Amygdala (tissue), 56 donors: ENCODE measurements around the gene CXXC4.

Experiments
- DNase-seq, 56 donors: peaks; one replicate each; lab custom pipeline; 2025; lab: John Stamatoyannopoulos, UW

CXXC4 gene

DNA sequence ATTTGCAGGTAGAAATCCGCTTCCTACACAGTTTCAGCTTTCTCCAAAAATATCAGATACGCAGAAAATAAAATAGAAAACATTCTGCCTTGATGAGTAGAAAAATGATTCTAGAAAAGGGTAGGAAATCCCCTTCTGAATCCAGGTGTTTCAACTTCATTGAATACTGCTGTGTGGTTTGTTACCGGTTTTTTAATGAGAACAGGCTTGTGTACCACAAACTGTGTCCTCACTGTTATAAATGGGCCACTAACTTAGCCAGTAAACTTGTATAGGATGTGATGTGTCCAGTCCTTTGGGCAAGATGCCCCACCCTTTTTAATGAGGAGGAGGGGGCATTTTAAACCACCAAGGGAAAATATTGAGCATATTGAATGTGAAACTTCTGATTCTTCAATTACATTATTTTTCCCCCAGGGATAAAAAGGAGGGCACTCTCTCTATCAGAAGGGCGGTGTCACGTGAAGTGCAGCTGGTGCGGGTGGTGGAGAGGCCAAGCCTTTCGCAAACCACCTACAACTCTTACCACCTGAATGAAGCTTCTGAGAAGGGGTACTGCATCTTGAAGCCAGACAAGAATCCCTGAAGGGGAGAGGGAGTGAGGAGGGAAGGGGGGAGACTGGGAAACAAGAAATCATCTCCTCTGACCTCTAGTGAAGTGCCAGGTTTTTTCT, 4.5 kb downstream of the CXXC4 start:
- peak in 27 of 56 donors; percentile 1 to 74 (median 42) for DNase-seq

DNA sequence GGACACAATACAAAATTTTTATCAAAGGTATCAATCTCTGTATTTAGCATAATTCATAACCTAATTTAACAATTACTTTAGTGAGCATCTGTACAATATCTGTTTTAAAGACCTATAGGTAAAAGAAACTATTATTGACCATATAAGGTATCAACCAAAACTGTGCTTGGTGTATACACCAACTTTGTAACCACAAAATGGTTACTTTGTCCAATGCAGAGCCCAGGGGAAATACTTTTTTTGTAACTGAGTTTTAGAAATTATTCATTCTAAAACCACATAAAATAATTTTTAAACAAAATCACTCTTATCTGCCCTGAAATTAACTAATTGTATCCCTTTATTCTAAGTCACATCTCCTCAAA, 5.0 kb downstream of the CXXC4 start:
- no peak for DNase-seq

DNA sequence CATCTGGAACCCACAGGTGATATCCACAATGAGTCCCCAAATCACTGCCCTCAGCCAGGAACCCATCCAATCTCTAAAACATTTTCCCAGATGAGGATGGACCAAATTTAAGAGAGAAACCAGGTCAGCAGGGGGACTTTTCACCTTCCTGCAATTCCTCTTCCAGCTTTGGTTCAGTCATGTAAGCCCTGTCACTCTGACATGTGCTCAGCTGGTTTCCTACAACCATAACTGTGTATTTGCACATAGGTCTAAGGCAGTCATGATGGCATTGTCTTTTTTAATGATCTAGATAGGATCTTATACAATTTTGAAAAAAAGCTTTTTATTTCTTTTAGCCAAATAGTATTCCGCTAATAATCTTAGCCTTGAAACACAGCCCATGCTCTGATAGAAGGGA, 6.5 kb downstream of the CXXC4 start:
- DNase-seq: no peak

DNA sequence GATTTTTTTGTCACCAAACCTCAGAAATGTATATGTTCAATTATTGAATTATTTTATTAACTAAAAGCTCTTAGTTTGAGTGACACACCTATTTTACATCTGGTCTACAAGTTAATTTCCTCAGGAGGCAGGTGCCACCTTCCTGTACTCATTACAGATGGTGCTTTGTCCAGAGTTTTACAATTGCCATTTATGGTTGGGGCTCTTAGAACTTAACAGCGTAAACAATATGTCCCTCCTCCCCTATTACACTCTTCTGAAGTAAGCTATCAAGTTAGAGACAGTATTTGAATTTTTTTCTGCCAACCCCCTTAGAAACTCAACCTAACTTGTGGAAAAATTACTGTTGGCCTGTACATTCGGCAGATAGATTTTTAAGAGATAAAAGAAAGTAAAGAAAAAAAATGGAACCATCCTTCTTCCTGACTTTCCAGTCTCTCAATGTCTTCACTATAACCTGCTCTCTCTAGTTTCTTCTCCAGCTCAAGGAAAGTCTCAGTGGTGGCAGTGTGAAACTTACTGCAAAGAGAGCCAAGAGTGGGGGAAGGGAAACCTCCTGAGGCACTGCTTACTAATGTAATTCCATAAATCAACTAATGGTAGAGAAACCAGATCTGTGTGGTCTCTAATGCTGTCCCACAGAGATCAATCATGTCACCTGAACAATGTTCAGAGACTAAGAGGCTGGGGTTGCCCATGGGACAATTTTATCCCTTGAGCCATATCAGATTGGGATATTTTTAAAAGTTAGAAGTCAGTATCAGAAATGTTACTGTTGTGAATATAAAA, 7.8 kb downstream of the CXXC4 start:
- DNase-seq: no peak

DNA sequence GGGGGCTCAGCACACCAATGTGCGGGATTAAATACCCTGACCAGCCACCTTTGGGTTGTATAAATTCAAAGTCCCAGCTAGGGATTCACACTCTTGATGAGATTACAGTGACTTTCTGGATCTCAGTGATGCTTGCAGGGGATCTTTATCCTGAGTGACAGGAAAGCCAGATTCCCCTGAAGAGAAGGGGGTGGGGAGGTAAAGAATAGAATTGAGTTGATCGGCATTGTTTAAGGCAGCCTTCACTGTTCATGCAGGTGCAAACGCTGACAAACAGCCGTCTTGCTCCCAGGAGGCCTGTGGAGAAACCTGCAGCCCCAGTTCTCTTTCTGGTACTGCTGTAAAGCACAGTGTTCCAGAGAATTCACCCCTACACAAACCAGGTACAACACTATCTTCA, 19.0 kb downstream of the CXXC4 start:
- DNase-seq: no peak

DNA sequence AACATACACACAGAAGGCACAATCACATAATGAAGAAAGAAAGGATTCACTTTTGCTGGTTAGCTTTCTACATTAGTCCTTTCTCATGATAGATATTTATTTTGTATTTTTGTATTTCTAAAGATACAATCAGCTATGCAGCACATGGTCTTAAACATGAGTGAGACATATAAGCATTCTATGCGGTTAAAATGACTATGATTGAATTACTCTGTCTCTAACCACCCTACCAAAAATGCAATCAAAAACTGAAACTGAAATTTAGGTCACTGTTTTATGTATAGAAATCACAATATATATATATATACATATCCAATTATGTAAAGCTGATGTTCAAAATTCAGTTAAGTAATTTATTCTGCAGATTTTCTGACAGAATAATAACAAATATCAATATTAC, 21.9 kb downstream of the CXXC4 start:
- no peak for DNase-seq

DNA sequence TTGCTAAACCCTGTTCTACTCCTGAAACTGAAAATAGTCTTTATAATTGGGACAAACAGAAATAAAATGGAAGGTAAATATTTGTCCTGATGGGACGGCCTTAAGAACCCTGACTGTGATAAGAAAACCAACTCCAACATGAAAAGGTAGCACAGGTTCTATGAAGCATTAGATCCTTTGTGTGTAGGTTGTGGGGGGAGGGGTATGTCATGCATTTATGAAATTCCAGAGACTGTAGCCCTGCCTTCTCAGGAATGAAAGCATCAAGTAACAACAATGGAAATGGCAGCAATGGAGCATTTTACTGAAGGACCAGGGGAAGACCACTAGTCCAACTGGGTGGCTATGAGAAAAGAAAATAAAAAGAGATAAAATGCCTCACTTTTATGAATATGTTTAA, 23.9 kb downstream of the CXXC4 start:
- no peak for DNase-seq

DNA sequence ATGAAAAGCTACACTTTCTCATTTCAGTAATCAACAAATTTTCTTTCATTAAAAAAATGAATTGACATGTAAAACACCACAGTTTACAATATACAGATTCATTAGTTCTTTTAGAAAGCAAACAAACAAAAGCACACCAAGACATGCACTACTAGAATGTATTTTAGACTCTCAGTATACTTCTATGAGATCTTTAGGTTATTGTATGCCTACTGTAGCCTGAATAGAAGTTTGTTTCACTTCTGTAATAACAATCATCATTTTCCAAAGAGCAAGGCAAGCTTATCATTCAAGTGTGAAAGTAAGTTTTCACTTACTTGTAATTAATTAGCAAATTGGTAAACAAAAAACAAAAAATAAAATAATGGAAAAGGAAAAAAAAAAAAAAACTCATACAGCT, 24.9 kb downstream of the CXXC4 start:
- DNase-seq: no peak

DNA sequence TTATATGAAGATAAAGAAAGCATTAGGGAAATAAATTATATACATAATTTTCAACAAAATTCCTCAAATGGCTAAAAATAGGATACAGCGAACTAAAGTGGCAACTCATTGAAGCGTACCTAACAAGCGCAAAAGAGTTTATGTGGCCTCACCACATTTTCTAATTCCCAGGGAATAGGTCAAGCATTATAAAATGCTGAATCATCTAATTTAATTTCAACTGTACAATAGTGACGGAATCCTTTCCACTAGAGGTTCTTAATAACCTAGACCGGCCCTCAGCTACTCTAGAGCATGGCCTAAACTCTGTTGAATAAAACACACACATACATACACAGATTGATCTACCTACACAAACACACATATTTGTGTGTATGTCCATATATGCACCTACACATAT, 29.1 kb downstream of the CXXC4 start:
- DNase-seq: no peak

DNA sequence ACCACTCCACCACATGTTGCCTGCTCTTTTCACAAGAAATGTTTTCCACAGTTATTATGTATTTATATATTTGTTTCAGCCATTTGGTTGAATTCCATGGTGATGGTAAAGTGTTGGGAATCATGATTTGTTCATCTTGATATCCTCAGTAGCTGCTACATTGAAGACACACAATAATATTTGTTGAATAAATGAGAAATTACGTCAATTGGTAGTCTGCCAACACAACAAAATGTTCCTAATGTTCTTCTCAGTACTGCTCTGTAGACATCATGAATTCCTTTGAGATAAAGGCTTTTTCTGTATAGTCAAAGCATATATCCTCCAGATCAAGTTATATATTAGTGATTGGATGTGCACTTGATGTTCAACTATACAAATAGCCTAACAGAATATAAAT, 29.5 kb downstream of the CXXC4 start:
- no peak for DNase-seq

DNA sequence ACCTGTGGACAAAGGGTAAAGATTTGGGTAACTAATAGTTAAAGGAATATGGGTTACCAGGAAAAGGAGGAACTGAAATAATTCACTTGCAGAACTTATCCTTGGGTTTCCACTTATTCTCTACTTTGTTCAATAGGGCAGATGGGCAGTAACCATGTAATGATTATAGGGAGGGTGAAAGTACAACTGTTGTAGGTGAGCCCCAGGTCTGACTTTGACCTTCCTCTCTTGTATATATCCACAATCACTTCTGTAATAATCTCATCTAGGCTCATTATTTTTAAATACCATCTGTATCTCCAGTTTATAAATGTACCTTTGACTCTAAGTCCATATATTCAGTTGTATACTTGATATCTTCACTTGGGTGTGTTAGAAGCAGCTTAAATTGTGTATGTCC, 32.1 kb downstream of the CXXC4 start:
- DNase-seq: no peak

DNA sequence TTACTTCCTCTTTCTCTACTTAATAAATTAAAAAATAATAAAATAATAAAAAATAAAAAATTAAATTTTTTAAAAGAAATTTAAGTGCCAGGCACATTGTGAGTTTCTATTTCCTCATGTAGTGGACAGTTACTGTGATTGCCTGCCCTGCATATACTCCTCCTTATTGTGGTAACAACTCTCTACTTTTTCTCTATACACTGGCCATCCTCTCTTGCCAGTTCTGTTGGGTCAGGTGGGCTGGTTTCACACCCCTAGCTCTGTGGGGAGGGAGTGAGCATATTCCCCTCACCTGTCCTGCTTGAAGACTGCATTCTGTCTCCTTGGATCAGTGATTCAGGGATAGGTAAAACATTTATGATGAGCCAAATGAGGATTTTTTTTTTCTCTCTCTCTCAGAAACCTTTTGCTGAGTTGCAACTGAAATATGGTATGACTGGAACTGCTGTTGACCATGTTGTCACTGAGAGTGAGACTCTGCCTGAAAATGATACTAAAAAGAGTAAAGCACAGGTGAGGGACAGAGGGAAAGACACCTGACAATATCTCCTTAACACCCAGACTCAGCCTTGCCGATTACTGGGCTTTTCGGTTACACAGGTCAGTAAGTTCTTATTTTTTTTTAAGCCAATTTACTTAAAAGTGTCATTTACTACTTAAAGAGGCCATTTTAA, 37.2 kb downstream of the CXXC4 start:
- no peak for DNase-seq

DNA sequence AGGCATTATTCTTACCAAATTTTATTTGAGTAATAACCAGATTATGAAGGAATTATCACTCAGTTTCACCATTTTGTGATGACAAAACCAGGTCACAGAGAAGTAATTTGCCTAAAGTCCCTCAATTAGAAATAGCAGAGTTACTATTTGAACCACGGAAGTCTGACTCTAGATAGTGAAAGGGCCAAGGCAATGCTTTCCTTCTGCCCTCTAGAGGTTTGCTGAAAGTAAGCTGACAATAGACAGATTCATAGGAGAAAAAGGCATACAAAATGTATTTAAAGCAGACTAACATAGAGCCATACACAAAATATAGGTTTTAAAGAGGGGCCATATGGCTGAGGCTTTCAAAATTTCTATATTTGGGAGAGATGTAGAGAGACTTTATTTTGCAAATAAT, 43.1 kb downstream of the CXXC4 start:
- peak in 2 of 56 donors; percentile 1 to 13 for DNase-seq

DNA sequence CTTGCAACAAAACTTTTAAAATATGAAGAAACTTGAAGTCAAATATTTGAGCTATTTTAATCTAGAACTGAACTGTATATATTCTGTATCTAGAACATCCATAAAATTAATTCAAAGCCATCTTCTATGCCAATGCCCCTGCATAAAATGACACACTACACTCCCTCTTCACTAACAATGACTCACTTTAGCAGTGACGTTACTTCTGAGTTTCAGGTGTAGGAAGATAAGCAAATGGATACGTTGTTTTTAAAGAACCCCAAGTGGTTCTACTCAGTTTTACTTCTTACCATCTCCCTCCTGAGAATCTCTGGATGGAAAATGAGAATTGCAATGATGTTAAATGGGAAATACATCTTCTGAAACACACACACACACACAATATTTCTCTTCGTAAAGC, 45.2 kb downstream of the CXXC4 start:
- no peak for DNase-seq

DNA sequence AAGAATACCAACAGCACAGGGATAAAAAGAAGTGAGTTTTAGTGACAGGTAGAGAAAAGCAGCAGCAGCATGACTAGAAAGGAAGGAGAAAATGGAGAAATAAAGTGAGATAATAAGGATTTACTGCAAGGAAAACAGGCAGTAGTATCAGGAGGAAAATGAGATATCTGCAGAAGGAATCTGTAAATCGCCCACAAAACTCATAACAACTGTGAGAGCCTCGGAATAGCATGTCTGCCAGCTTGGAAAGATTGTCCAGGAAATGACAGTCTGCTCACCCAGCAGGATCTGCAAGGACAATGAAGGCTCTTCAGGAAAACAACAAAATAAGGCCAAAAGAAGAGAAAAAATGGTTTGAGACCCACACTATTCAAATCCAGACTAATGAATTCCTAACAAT, 47.4 kb downstream of the CXXC4 start:
- no peak for DNase-seq

DNA sequence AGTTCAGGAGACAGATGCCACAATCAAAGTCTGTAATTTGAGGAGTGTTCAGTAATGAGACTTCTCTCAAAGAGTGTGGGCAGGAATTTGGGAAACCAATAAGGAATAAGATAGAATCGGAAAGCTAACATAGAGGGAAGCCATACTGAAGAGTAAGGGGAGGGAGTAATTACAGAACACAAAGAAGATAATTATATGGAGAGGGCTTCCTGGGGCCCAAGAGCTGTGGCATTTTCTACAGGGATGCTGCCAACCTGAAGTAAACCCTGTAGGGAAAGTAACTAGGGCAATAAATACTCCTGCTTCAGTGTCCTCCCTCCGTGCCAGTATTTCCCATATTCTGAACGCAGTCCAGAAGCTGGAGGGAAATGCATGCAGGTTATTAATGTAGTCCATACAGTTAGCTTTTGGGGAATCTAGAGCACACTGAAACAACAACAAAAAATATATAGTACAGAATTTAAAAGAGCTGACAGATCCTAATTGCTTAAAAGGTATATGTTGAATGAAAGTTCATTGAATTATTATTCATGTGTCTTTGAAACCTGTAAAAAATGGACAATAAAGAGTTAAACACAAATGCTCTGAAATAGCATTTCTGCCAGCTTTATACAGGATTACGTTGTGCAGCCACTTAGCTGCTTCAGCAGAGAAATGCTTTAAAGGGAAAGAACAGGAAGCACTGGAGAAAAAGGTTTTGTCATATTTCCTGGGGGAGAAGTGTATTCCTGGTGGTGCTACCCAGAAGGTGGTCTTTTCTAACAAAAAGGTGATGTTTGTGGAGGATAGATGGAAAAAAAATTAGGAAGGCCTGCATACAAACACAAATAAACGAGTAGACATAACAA, 48.0 kb downstream of the CXXC4 start:
- DNase-seq: no peak

DNA sequence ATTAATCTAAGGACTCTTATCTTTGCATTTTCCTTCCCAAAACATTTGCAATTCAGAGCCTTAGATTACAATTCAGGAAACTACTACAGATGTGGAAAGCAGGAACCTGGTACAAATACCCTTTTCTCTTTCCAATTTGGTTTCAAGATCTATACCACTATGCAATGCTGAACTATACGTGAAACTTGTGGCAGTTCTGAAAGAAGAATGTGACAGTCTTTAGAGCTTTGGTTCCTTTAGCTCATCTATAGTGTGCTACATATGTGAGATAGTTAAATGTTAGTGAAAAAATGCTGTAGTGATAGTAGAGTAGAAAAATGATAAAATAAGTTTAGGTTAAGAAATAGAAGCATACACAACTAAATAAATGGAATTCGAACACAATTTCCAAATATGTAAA, 50.0 kb downstream of the CXXC4 start:
- no peak for DNase-seq

DNA sequence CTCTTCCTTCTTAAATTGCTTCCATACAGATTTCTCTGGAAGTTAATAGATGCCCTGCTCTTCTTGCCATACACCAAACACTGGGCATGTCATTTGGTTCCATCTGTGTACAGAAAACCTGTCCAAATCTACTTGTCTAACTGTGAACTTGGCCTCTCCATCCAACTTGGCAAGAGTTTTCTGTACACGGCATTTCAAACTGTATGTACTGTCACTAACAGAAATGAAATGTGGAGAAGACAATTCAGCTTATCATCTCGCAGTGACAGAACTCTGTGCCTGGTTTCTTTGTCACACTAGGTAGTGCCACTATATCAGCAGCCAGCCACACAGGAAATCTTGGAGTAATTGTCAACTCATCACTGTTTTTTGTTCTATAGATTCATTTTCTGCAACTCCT, 58.2 kb downstream of the CXXC4 start:
- DNase-seq: no peak

DNA sequence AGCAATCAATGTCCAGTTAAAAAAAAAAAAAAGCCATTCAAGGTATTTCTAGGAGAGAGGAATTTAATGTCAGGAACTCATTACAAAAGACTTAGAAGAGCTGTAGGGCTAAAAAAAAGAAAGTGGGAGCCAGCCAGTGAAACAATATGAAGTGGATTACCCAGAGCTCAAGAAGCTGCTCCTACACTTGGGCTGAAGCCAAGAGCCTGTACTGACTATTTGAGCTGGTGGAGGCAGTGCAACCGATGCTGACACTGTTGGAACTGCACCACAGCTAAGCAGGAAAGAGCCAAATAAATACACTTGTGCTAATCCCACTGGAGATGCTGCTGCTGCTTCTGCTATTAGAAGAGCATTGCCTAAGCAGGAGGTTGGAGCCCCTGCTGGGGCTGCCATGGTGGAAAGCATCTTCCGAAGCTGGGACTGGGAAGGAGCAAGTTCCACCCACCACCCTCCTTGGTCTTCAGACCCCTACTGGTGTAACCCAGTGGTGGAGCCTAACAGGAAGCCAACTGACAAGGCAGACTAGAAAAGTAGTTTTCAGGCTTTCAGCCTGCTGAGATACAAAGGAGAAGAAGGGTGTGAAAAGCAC, 65.4 kb downstream of the CXXC4 start:
- DNase-seq: no peak

DNA sequence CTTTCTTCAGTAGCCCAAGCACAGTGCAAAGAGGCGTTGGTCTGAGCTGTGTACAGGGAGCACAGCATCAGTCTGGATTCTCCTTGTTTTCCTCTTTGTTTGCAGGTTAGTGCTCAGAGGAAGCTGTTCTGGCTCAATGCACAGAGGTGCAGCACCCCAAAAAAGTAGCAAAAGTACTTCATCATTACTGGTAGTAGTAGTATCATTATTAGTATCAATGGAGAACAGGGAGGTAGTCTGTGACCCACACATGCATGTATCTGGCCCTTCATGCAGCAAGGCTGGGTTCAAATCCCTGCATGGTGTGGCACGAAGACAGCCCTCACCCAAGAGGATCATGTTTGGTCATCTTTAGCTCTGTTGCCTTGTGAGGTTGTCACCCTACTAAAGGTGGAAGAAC, 68.7 kb downstream of the CXXC4 start:
- no peak for DNase-seq

DNA sequence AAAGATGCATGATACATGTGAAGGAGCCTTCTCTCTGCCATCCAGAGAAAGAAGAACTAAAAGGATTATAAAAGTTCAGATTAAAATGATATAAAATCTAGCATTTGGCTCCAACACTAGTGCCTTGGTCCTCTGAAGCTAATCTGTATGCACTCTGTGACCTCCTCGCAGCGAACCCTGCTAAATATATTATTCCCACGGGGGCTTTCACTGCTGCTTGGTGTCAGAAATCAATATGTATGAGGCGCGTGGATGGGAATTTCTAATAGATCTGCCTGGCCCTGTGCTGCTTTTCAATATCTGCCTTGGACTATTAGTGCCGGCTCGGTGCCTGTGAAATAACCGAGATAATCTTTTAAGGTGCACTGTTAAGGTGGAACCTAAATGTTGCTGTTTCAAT, 69.7 kb downstream of the CXXC4 start:
- peak in 11 of 56 donors; percentile 1 to 61 (median 13) for DNase-seq
